ENCODE data around the gene SASH1.

DNA sequence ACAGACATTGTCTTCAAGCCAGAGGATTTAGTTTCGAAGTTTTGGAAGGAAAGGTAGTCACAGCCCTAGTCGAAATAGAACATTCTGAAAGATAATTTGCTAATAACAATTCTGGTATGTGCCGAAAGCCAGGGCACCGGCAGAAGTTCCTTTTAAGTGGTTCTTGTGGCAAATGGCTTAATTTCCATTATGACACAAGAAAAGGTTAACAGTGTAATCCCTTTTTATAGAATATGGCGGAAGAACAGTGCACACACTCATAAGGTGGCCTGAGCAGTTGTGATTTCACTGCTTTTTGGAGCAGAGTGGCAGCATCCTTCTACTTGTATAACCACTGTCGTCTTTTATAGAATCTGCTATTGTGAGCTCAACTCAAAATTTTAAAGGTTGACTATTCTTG is 152.4 kb downstream of the SASH1 start:
- TF ChIP-seq, protein P1, sequence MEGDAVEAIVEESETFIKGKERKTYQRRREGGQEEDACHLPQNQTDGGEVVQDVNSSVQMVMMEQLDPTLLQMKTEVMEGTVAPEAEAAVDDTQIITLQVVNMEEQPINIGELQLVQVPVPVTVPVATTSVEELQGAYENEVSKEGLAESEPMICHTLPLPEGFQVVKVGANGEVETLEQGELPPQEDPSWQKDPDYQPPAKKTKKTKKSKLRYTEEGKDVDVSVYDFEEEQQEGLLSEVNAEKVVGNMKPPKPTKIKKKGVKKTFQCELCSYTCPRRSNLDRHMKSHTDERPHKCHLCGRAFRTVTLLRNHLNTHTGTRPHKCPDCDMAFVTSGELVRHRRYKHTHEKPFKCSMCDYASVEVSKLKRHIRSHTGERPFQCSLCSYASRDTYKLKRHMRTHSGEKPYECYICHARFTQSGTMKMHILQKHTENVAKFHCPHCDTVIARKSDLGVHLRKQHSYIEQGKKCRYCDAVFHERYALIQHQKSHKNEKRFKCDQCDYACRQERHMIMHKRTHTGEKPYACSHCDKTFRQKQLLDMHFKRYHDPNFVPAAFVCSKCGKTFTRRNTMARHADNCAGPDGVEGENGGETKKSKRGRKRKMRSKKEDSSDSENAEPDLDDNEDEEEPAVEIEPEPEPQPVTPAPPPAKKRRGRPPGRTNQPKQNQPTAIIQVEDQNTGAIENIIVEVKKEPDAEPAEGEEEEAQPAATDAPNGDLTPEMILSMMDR (IDR thresholded peaks at IDR 0.05 in 2 of 3, conservative IDR thresholded peaks at IDR 0.05 in 1 of 3; ENCODE audit: borderline replicate concordance in 1 of 3, insufficient read depth in 1 of 3, low read depth in 2 of 3, low read length in 2 of 3), result no peak
- TF ChIP-seq POLR2AphosphoS5 (IDR thresholded peaks at IDR 0.05; ENCODE audit: low read depth, low read length), result no peak
- TF ChIP-seq, protein P2, sequence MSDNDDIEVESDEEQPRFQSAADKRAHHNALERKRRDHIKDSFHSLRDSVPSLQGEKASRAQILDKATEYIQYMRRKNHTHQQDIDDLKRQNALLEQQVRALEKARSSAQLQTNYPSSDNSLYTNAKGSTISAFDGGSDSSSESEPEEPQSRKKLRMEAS (IDR thresholded peaks at IDR 0.05), result no peak
- no peak for TF ChIP-seq SIN3A (IDR thresholded peaks at IDR 0.05; ENCODE audit: low read depth)
- TF ChIP-seq EGR1 (IDR thresholded peaks at IDR 0.05; ENCODE audit: low read depth), result no peak
- TF ChIP-seq POLR2A (IDR thresholded peaks at IDR 0.05; ENCODE audit: borderline replicate concordance, extremely low read depth, insufficient read depth, insufficient read length), result no peak
- TF ChIP-seq, protein P3, sequence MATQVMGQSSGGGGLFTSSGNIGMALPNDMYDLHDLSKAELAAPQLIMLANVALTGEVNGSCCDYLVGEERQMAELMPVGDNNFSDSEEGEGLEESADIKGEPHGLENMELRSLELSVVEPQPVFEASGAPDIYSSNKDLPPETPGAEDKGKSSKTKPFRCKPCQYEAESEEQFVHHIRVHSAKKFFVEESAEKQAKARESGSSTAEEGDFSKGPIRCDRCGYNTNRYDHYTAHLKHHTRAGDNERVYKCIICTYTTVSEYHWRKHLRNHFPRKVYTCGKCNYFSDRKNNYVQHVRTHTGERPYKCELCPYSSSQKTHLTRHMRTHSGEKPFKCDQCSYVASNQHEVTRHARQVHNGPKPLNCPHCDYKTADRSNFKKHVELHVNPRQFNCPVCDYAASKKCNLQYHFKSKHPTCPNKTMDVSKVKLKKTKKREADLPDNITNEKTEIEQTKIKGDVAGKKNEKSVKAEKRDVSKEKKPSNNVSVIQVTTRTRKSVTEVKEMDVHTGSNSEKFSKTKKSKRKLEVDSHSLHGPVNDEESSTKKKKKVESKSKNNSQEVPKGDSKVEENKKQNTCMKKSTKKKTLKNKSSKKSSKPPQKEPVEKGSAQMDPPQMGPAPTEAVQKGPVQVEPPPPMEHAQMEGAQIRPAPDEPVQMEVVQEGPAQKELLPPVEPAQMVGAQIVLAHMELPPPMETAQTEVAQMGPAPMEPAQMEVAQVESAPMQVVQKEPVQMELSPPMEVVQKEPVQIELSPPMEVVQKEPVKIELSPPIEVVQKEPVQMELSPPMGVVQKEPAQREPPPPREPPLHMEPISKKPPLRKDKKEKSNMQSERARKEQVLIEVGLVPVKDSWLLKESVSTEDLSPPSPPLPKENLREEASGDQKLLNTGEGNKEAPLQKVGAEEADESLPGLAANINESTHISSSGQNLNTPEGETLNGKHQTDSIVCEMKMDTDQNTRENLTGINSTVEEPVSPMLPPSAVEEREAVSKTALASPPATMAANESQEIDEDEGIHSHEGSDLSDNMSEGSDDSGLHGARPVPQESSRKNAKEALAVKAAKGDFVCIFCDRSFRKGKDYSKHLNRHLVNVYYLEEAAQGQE (IDR thresholded peaks at IDR 0.05; ENCODE audit: low read depth), result no peak
- TF ChIP-seq ZNF274 (IDR thresholded peaks at IDR 0.05; ENCODE audit: low read depth, low read length), result no peak
- no peak for TF ChIP-seq SP1 (IDR thresholded peaks at IDR 0.05; ENCODE audit: low read depth)
- no peak for TF ChIP-seq EZH2 (IDR thresholded peaks at IDR 0.05)
- TF ChIP-seq YY1 (IDR thresholded peaks at IDR 0.05; ENCODE audit: extremely low read depth, insufficient replicate concordance, low read depth, low read length), result no peak
- no peak for TF ChIP-seq SRF (IDR thresholded peaks at IDR 0.05; ENCODE audit: low read depth)
- no peak for TF ChIP-seq RAD21 (IDR thresholded peaks at IDR 0.05; ENCODE audit: low read depth)
- TF ChIP-seq CBX3 (IDR thresholded peaks at IDR 0.05; ENCODE audit: low read depth), result no peak
